Naive B cell (primary cell): ENCODE data around the gene MPZL2. TPM values are rescaled to one million over a fixed set of nuclear protein-coding genes. Genes with fewer than 3 reads are reported as not detected.

Experiments used
- ATAC-seq, 2 donors: fragments of 150-1000 bp; cut with Tn5 transposase; 2 replicates each; pipeline ENCODE4 v1.10.0; 2021; ENCODE audit warnings: low read depth in 2 of 2, mild to moderate bottlenecking in 2 of 2, moderate library complexity in 2 of 2
- DNase-seq: peaks from one replicate; pipeline ENCODE4 v3.0.0; 2022
- H3K27ac Mint-ChIP-seq, 6 donors: one replicate each; pipeline ENCODE4 v1.8.0; 2020 to 2022; ENCODE audit warnings: mild to moderate bottlenecking in 6 of 6, mixed read lengths in 6 of 6, moderate library complexity in 5 of 6, inconsistent platforms in 2 of 6
- H3K27me3 Mint-ChIP-seq, 3 donors: one replicate each; pipeline ENCODE4 v1.8.0; 2021 to 2022; ENCODE audit warnings: mixed read lengths in 3 of 3, mild to moderate bottlenecking in 1 of 3
- H3K36me3 Mint-ChIP-seq, 2 donors: one replicate each; pipeline ENCODE4 v1.8.0; 2020 to 2022; ENCODE audit warnings: mixed read lengths in 2 of 2, inconsistent platforms in 1 of 2, mild to moderate bottlenecking in 1 of 2
- H3K4me1 Mint-ChIP-seq, 3 donors: one replicate each; pipeline ENCODE4 v1.8.0; 2020 to 2022; ENCODE audit warnings: mixed read lengths in 3 of 3, inconsistent platforms in 1 of 3, mild to moderate bottlenecking in 1 of 3, moderate library complexity in 1 of 3
- H3K4me3 Mint-ChIP-seq, 8 donors: one replicate each; pipeline ENCODE4 v1.8.0; 2020 to 2022; ENCODE audit warnings: mild to moderate bottlenecking in 8 of 8, mixed read lengths in 8 of 8, moderate library complexity in 8 of 8, inconsistent platforms in 2 of 8
- H3K9me3 Mint-ChIP-seq, 7 donors: one replicate each; pipeline ENCODE4 v1.8.0; 2020 to 2022; ENCODE audit warnings: mixed read lengths in 7 of 7, mild to moderate bottlenecking in 5 of 7, inconsistent platforms in 2 of 7, moderate library complexity in 1 of 7
- polyA plus RNA-seq, 6 donors: library from polyadenylated mRNA; unstranded; fragments of 300-500 nt; fragmentation: Illumina TruSeq; gene quantifications; one replicate each; pipeline ENCODE4 v1.2.3, GENCODE V29; 2021; ENCODE audit warnings: low read depth in 6 of 6

MPZL2 gene
- polyA plus RNA-seq, 6 donors from 2014 or later = not detected

DNA sequence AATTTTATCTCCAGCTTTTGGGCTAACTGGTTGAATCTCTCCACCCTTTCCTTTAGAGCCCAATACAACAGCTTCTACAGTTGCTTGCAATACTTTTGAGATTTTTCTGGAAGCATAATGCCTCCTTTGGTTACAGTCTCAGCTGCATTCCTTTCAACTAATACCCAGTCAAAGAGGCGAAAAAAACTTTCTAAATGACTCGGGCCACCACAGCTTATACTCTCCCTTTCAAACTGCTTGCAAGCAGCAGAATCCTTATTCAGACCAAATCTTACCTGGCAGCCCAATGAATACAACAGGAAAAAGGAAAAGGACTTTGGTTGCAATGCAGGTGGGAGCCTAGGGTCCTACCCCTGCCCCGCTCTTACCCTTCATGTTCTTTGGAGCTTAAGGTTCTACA lies 55.1 kb downstream of the MPZL2 start:
- ATAC-seq (no peak), DNase-seq (no peak)
- Mint-ChIP-seq H3K27me3 (peaks cover 4 to 34% (median 15%) of the 10 kb centered on the region in 3 donors), H3K9me3 (peaks cover 0 to 3% (median 0%) of the 10 kb centered on the region in 7 donors), H3K4me3 (no peak overlapping the region), H3K27ac (no peak overlapping the region), H3K4me1 (peaks cover 29 to 39% (median 38%) of the 10 kb centered on the region in 3 donors), H3K36me3 (no peaks in the 10 kb centered on the region)

DNA sequence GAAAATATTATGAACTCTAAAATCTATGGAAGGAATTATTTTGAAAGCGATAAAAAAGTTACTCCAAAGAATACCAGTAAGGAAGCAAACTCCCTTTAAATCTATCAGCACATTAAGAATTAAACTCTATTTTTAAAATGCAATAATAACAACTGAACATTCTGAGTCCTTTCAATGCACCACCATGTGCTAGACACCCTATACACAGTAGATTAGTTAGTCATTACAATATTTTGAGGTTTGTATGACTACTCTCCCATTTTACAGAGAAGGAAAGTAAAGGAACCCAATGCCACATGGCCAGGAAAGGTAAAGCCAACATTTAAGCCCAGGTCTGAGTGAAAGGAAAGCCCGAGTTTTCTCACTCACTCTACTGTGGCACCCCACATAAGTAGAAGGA lies 57.0 kb downstream of the MPZL2 start:
- no peak overlapping the region for H3K4me3 Mint-ChIP-seq
- peaks cover 12 to 19% (median 18%) of the 10 kb centered on the region in 3 donors for H3K4me1 Mint-ChIP-seq
- no peak for DNase-seq
- no peak for ATAC-seq
- peaks cover 4 to 27% (median 7%) of the 10 kb centered on the region in 3 donors for H3K27me3 Mint-ChIP-seq
- H3K9me3 Mint-ChIP-seq = peaks cover 0 to 3% (median 0%) of the 10 kb centered on the region in 7 donors
- no peaks in the 10 kb centered on the region for H3K36me3 Mint-ChIP-seq
- no peak overlapping the region for H3K27ac Mint-ChIP-seq

DNA sequence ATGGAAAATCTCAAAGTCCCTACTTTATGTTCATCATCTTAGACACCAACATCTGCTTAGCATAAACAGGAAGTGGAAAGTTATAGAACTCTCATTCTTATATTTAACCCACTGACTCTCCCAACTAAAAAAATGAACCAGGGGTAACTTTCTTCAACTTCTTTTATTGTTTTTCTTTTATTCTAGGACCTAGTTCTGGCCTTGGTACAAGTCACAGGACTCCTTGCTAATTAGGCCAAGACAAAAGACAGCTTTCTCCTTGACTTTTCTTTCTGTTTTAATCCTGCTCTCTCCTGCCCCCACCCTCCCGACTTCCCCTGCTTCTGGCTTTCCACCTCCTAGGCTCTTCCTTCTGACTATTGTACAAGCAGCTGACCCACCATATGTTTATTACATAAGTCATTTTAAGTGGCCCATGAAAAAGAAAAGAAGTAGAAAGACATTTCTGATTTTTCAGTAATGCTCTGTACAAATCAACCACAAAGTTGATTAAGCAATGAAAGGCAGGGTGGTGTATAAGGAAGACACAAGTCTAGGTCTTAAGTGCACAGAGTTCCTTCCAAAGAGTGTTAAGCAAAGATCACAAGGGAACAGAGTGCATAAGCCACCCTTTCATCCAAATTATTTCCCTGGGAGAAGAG lies 57.6 kb downstream of the MPZL2 start:
- Mint-ChIP-seq H3K36me3 (no peaks in the 10 kb centered on the region), H3K4me3 (peak overlapping the region in 3 of 8 donors; percentile 6 to 26 (median 17)), H3K27me3 (peaks cover 4 to 22% (median 7%) of the 10 kb centered on the region in 3 donors), H3K27ac (peak overlapping the region in 1 of 6 donors; percentile 60), H3K9me3 (peaks cover 0 to 3% (median 0%) of the 10 kb centered on the region in 7 donors), H3K4me1 (peaks cover 8 to 14% (median 13%) of the 10 kb centered on the region in 3 donors)
- peak in 1 of 2 donors; percentile 37 for ATAC-seq
- no peak for DNase-seq

DNA sequence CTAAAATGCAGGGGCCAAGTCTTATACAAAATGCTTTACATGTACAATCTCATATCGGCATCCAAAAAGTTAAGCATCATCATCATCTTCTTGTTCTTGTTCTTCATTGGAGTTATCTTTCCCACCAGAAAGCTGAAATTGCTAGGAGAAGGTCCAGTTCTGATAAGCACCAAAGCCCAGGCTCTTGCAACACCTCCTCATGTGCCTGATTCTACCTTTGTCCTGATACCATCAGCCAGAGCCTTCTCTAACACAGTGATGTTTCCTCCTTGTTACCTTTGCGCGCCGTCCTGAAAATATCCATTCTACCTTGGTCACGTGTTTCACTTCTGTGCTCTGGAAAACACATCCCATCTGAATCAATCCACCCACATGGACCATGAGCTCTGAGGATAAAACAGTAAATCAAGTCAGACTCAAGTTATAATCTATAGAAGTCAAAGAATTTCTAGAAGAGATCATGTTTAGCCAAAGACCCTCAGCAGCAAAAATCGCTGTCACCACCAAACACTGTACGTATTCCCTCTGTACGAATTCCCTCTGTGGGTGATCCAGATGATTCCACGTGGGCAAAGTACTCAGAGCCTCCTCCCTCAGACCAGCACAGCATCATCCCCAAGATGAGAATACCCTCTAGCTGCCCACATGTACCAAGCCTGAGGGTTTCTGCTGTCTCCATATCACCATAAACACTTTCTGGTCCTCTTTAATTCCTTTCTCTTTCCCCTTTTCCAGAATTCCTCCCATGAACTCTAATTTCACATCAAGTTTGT lies 58.3 kb downstream of the MPZL2 start:
- H3K9me3 Mint-ChIP-seq = peaks cover 0 to 3% (median 0%) of the 10 kb centered on the region in 7 donors
- peak overlapping the region in 2 of 8 donors; percentile 6 to 26 for H3K4me3 Mint-ChIP-seq
- DNase-seq (no peak), ATAC-seq (no peak)
- peaks cover 4 to 16% (median 7%) of the 10 kb centered on the region in 3 donors for H3K27me3 Mint-ChIP-seq
- no peaks in the 10 kb centered on the region for H3K36me3 Mint-ChIP-seq
- H3K27ac Mint-ChIP-seq = peak overlapping the region in 2 of 6 donors; percentile 20 to 60
- H3K4me1 Mint-ChIP-seq = peaks cover 8 to 13% (median 12%) of the 10 kb centered on the region in 3 donors

Other genes starting within 250 kb of the MPZL2 start
- gene TMPRSS4, start 187.2 kb downstream of the MPZL2 start, polyA plus RNA-seq = not detected
- gene SMIM35, start 177.3 kb downstream of the MPZL2 start, polyA plus RNA-seq = 1 to 10 TPM in 3 of 6 donors, under 1 TPM in 3; 0.77 to 3.4 (median 1.1) TPM
- gene SCN4B, start 111.5 kb downstream of the MPZL2 start, polyA plus RNA-seq = not detected
- not detected for gene SCN2B, start 87.7 kb downstream of the MPZL2 start, polyA plus RNA-seq
- 1 to 10 TPM in 5 of 6 donors, under 1 TPM in 1; 0.64 to 8.1 (median 3.3) TPM for gene JAML, start 39.3 kb downstream of the MPZL2 start, polyA plus RNA-seq
- 1 to 10 TPM in 5 of 6 donors, under 1 TPM in 1; 0.89 to 3.2 (median 1.5) TPM for gene MPZL3, start 11.9 kb downstream of the MPZL2 start, polyA plus RNA-seq
- gene CD3E, start 40.4 kb upstream of the MPZL2 start, polyA plus RNA-seq = 1 to 10 TPM in 4 of 6 donors, under 1 TPM in 2; 0.73 to 2.9 (median 1.7) TPM
- gene CD3D, start 78.4 kb upstream of the MPZL2 start, polyA plus RNA-seq = 1 to 10 TPM in 5 of 6 donors, under 1 TPM in 1; 0.39 to 3.9 (median 3.0) TPM
- 1 to 10 TPM in 2 of 6 donors, under 1 TPM in 4; 0.09 to 2.3 (median 0.72) TPM for gene CD3G, start 80.0 kb upstream of the MPZL2 start, polyA plus RNA-seq
- 10 to 100 TPM; 19.2 to 28.3 (median 23.5) TPM for gene UBE4A, start 95.3 kb upstream of the MPZL2 start, polyA plus RNA-seq
- gene ATP5MG, start 137.3 kb upstream of the MPZL2 start, polyA plus RNA-seq = 100 to 1,000 TPM; 418 to 680 (median 501) TPM
- gene KMT2A, start 172.2 kb upstream of the MPZL2 start, polyA plus RNA-seq = 10 to 100 TPM in 5 of 6 donors, 1 to 10 TPM in 1; 5.2 to 42.2 (median 17.1) TPM